OCI-LY7 (cell line): ENCODE results near the gene UNC5A.

Experiments used
- CTCF ChIP-seq: fragments of 200-600 bp; sonication (generic); conservative IDR thresholded peaks from 2 replicates; pipeline ENCODE4 v1.5.1; 2014; ENCODE audit warnings: mild to moderate bottlenecking, antibody characterized with exemption, low read length, moderate library complexity, mixed read lengths
- EZH2phosphoT487 ChIP-seq: fragments of 200-600 bp; sonication (generic); IDR thresholded peaks from 2 replicates; pipeline ENCODE4 v1.6.1; 2018; ENCODE audit warnings: low read depth, borderline replicate concordance, mild to moderate bottlenecking, mixed run types, antibody characterized with exemption, low read length, moderate library complexity, mixed read lengths

GRCh38 chr5:176902911-176903664, 92.7 kb downstream of the UNC5A start:
- TF ChIP-seq CTCF (no peak), EZH2phosphoT487 (no peak)
